NCI-H128 (cell line): ENCODE data around the gene NPTX1.
"Not testable (repeated sequence)": the region's sequence is repeated elsewhere in the genome, so short reads cannot be mapped to it uniquely, and the experiment has no call there.

Experiments
- DNase-seq: peaks from one replicate; lab custom pipeline; 2025; ENCODE audit not compliant: unreplicated experiment; lab: John Stamatoyannopoulos, UW

NPTX1 gene

DNA sequence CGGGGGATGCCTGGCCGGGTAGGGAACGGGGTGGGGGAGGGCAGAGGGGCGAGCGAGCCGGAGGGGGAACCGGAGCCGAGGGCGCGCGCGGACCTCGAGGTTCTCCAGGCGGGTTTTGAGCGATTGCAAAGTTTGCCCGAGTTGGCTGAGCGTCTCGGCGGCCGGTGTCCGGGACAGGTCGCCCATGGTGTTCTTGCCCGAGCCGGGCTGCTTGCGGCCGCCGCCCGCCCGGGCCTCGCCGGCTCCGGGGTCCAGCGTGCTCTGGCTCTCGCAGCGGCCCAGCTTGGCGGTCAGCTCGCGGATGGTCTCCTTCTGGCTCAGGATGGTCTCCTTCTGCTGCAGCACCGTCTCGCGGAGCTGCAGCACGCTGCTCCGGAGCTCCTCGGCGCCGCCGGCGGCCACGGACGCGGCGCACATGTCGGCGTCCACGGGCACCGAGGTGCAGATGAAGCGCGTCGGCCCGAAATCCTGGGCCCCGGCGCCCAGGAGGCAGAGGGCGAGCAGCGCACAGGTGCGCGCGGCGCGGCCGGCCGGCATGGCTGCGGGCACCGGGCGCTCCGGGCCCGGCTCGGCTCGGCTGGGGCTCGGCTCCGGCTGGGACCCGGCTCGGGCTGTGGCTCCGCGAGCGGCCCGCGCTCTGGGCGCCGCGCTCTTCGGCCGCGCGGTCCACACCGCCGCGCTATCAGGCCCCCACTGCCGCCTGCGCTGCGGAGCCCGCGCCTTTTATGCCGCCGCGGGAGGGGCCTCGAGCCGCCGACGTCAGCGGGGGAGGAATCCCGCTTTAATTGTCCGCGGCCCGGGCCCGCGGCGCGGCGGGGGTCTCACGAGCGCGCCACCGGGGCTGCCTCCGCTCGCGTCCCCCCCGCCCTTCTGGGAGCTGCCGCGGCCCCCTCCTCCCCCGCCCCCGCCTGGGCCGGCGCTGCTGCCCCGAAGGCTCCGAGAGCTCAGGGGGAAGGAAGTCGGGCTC, at the start of gene NPTX1:
NPTX1 (minus strand) TSS at position 698 of the 967 bp plus-strand sequence; CDS start at position 537, 161 bp downstream.
- no peak for DNase-seq

DNA sequence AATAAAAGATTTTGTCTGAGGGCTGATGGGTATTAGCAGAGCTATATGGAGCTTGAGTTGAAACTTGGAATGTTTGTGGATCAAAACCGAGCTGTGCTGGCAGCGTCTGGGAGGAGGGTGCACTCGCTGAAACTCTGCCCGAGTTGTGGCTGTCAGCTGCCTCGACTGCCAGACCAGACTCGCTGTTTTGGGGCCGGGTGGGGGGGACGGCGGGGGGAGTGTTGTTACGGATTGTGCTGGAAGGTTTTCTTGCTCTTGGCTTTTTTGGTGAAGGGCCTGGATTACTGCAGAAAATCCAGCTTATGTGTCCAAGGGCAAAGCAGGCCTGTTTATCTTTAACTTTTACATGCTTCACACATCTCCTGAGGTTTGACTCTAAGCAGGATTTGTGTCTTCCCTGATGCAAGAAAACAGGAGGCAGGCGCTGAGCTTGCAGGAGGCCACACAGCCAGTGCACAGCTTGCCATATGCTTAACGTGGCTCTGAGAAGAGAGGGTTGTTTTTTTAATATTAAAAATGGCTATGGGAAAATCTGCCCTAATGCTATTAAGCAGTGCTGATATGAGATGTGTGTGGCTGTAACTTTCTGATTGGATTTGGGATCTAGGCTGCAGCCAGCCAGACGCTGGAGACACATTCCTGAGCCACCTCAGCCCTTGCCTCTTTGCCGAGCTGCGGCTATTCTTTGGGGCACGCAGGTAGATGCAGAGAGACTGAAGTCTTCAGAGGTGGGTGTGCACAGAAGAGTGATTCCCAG, 47.7 kb upstream of the NPTX1 start:
- DNase-seq = no peak

DNA sequence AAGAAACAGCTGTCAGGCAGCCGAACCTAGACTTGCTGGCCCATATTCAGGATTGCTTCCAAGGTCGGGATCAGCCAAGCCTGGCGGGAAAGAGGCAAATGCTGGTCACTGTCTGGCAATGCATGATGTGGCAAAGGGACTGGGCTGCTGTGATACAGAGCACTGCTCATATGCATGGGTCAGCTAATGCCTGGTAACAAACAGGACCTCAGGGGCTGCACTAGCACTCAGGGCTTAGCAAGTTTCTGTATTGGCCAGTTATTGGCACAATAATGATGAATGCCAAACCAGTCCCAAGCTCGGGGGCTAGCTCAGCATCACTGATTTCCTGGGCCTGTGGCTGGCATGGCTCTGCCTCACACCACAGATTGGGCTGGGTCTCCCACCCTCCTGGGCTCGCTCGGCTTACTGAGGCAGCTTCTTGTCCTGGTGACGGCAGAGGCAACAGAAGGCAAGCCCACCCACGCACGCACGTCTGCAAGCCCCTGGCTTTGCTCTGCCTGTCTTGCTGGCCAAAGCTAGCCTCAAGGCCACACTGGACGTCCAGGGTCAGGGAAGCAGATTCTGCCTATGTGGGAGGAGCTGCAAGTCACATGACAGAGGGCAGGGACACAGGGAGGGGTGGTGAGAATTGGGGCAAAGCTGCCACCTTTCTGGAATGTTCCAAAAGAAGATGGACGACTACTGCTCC, 46.8 kb upstream of the NPTX1 start:
- no peak for DNase-seq

DNA sequence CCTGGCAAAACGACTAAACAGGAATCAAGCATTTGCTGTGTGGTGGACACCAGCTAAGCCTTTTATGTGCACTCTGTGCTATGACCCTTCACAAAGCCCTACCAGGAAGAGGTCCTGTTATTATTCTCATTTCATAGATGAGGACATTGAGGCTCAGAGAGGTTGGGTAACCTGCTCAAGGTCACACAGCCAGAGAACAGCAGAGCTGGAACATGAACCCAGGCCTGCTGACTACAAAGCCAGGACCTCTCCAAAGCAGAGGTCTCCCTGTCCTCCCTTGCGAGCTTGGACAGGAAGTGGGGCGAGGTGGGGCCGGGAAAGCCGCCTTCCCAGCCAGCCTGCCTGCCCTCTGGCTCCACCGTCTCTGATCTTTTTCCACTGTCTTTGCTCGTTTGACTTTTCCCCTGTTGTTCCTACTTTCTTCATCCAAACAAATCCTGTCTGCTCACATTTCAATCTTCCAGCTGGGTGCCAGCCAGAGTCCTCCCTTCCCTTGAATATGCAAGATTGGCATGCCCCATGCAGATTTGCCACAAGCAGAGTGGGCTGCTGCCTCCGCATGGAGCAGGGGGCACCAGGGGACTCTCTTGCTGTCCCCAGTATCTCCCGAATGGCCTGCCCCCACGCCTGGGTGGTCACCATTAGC, 44.5 kb upstream of the NPTX1 start:
- no peak for DNase-seq

GRCh38 chr17:80519091-80519781, 42.8 kb upstream of the NPTX1 start:
- DNase-seq = no peak

DNA sequence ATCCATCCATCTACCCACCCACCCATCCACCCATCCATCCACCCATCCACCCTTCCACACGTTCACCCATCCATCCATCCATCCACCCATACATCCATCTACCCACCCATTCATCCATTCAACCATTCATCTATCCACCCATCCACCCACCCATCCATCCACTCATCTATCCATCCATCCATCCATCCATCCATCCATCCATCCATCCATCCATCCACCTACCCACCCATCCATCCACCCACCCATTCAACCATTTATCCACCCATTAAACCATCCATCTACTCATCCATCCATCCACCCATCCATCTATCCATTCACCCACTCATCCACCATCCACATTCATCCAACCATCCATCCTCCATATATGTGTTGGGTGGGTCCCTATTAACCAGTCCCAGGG, 42.0 kb upstream of the NPTX1 start:
- no peak for DNase-seq

DNA sequence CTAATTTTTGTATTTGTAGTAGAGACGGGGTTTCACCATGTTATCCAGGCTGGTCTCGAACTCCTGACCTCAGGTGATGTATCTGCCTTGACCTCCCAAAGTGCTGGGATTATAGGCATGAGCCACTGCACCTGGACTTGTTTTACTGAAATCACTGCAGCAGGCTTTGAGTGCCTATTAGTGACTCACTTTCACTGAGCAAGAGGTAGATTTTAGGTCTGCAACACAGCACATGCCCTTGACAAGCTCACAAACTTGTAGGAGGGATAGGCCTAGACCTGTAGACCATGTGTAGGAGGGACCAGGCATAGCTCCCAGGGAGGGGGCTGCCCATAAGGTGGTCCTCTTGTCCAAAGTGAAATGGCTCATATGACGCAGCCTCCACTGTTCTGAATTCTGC, 41.2 kb upstream of the NPTX1 start:
- DNase-seq = no peak

GRCh38 chr17:80516171-80516932, 39.9 kb upstream of the NPTX1 start:
- no peak for DNase-seq

DNA sequence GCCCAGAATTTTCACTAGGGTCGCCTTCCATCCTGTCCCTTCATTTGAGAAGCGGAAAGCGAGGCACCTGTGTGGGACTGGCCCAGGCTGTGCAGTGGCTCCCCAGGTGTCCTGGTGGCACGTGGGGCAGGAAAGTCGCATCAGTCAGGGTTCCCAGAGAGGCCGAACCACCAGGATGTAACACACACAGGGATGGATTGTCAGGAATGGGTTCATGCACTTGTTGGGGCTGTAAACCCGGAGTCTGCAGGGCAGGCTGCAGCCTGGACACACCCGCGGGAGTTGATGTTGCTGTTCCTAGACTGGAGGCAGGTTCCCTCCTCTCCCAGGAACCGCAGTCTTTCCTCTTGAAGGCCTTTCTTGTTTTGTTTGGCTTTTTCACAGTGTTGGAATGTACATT, 37.5 kb upstream of the NPTX1 start:
- no peak for DNase-seq

- no peak for DNase-seq
These were observed 36.8 kb upstream of the NPTX1 start for GRCh38 chr17:80513201-80513600.

GRCh38 chr17:80512233-80512632, 35.8 kb upstream of the NPTX1 start:
- DNase-seq = no peak

DNA sequence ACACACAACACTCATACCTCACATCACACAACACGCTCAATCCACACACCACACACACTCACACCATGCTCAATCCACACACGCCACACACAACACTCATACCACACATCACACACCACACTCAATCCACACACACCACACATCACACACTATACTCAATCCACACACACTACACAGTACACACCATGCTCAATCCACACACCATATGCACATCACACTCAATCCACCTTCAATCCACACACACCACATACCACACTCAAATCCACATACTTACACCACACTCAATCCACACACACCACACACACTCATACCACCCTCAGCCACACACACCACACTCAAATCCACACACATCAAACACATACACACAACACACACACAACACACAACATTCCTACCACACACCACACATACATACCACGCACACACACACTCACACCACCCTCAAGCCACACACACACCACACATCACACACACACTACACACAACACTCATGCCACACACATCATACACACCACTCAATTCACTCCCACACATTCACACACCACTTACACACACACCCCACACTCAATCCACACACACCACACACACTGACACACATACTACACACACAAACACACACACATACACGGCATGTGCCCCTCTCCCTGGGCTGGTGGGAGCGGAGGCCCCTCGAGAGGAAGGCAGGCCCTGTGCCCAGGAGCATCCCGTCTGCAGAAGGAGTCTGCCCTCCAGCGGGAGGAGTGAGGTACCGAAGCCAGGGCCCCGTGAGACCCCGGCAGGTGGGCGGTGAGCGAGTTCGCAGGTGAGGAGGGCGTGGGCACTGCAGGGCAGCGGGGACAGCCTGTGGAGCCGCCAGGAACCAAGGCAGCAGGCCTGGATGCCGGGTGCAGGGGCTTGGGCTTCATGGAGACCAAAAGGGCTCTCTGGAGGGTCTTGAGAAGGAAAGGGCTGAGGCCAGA, 35.1 kb upstream of the NPTX1 start:
- DNase-seq = no peak

DNA sequence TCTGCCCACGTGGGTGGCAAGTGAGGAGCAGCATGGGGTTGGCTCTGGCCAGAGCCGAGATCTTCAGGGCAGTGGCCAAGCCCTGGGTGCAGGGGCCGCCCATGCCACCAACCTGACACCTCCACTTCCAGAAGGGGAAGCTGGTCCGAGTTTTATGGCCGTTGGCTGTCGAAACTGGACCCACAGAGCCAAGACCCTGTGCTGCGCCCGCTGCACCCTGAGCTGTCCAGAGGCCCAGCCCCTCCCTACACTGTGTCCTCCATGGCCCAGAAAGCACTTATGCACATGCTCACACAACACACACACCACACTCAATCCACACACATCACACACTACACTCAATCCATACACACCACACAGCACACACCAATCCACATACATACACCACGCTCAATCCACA, 34.4 kb upstream of the NPTX1 start:
- DNase-seq = no peak

- DNase-seq = no peak
These were observed 33.7 kb upstream of the NPTX1 start for GRCh38 chr17:80510132-80510531.

DNA sequence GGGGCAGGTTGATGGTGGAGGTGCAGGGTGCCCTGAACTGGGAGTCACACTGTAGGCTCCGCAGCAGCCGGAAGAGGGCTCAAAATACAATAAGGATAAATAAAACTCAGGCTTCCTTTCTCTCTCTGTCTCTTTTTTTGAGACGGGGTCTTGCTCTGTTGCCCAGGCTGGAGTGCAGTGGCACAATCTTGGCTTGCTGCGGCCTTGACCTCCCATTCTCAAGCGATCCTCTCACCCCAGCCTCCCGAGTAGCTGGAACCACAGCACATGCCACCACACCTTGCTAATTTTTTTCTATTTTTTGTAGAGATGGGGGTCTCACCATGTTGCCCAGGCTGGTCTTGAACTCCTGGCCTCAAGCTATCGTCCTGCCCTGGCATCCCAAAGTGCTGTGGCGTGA, 32.9 kb upstream of the NPTX1 start:
- DNase-seq = no peak

DNA sequence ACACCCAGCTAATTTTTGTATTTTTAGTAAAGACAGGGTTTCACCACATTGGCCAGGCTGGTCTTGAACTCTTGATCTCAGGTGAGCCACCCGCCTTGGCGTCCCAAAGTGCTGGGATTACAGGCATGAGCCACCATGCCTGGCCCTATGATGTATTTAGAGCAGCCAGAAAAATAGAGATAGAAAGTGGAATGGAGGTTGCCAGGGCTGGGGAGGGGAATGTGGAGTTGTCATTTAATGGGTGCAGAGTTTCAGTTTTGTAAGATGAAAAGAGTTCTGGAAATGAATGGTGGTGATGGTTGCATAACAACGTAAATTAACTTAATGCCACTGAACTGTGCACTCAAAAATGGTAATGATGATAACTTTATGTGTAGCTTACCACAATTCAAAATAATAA, 31.6 kb upstream of the NPTX1 start:
- no peak for DNase-seq

DNA sequence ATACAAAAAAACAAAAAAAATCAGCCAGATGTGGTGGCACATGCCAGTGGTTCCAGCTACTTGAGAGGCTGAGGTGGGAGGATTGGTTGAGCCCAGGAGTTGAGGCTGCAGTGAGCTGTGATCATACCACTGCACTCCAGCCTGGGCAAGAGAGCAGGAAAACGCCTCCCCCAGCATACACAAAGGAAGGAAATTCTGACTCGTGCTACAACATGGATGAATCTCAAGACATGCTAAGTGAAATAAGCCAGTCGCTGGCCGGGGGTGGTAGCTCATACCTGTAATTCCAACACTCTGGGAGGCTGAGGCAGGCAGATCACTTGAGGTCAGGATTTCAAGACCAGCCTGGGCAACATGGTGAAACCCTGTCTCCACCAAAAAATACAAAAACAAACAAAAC, 30.8 kb upstream of the NPTX1 start:
- DNase-seq = not testable (repeated sequence)

DNA sequence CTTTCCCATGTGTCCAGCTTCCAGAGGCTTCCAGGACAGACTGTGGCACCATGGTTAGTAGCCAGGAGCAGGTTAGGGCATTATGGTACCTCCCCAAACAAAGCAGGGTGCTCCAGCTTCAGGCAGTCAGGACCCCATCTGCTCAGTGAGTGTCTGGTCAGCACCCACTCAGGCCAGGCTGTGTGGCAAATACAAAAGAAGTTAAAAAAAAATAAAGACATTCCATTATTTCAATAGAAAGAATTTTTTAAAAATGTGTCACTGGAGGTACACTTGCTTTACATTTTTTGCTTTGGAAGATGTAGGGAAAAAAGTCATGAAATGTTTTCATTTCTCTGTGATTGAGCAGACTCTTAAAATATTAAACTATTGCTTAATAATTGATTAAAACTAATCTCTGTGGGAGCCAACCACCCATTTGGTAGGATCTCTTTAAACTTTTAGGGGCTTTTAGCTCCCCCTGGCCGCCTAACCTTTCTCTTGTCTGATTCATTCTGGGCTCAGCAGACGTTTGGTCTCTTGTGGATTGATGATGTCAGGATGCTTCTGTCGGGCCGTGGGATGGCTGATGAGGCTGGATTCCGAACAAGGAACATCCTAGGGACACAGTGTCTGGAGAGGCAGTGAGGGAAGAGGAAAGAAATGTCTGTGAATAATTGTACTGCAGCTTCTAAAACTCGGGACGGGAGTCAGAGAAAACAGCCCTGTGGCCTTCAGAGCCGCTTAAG, 28.4 kb upstream of the NPTX1 start:
- no peak for DNase-seq
